ENCODE measurements around the gene RNF125.

DNA sequence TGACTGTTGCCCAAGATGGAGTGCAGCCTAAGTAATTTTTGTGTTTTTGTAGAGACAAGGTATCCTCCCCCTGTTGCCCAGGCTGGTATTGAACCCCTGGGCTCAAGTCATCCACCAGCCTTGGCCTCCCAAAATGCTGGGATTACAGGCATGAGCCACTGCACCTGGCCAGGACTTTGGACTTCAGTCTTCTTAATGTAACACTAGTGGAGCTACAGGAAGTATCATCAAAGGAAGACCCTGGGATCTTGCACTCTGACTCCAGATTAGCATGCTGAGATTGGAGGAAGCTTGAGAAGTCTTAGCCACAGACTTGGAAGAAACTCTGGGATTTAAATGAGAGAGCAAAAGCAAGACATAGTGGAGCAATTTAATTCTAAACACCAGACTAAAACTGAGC lies 37.8 kb upstream of the RNF125 start:
- no peak for TF ChIP-seq GATA3 (IDR thresholded peaks at IDR 0.05; ENCODE audit: low read depth, low read length)
- no peak for TF ChIP-seq GATA2 (IDR thresholded peaks at IDR 0.05; ENCODE audit: low read depth, low read length)

Data from SH-SY5Y (cell line).